Neural progenitor cell (in vitro differentiated cells): ENCODE results near the gene PHETA2.

Experiments used
- EZH2 ChIP-seq: fragments of 200-600 bp; sonication (generic); IDR thresholded peaks from 2 replicates; pipeline ENCODE4 v1.6.1; 2017; ENCODE audit warnings: antibody characterized with exemption, mild to moderate bottlenecking, moderate library complexity
- EZH2phosphoT487 ChIP-seq: fragments of 200-600 bp; sonication (generic); IDR thresholded peaks from 2 replicates; pipeline ENCODE4 v1.6.1; 2017; ENCODE audit warnings: antibody characterized with exemption
- TF ChIP-seq, protein P1 (sequence below): fragments of 200-600 bp; sonication (generic); IDR thresholded peaks from 2 replicates; pipeline ENCODE4 v1.5.1; 2017; ENCODE audit warnings: antibody characterized with exemption, mild to moderate bottlenecking

DNA sequence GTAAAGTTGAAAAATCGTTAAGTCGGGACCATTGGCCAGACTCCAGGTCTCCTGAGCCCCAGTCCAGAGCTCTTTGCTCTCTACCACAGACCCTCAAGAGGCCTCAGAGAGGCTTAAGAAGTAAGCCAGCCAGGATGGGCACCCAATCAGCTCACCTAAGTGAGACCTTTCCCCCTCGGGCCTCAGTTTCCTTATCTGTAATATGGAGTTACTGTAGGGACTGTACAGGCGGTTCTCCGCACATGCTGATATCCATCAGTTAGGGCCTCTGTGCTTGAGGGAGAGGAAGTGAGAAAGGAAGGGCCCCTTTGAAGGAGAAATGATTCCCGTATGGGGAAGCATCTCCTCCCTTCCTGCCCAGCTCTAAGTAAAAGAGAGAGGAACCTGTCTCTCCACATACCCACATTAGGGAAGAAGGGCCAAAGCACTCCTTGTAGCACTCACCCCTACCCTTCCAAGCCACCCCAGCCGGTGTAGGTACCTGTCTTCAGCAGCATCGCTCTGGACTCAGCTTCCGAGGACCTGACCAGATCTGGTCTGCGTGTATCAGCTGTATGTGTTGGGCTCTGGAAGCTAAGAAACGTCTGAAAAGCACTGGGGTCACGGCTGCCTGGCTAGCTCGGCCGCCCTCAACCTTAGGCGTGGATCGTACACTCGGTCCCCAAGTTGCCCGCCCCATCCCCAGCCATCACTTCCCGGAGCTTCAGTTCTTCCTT is 4.1 kb upstream of the PHETA2 start:
- TF ChIP-seq, protein P1, sequence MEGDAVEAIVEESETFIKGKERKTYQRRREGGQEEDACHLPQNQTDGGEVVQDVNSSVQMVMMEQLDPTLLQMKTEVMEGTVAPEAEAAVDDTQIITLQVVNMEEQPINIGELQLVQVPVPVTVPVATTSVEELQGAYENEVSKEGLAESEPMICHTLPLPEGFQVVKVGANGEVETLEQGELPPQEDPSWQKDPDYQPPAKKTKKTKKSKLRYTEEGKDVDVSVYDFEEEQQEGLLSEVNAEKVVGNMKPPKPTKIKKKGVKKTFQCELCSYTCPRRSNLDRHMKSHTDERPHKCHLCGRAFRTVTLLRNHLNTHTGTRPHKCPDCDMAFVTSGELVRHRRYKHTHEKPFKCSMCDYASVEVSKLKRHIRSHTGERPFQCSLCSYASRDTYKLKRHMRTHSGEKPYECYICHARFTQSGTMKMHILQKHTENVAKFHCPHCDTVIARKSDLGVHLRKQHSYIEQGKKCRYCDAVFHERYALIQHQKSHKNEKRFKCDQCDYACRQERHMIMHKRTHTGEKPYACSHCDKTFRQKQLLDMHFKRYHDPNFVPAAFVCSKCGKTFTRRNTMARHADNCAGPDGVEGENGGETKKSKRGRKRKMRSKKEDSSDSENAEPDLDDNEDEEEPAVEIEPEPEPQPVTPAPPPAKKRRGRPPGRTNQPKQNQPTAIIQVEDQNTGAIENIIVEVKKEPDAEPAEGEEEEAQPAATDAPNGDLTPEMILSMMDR: no peak
- no peak for TF ChIP-seq EZH2
- no peak for TF ChIP-seq EZH2phosphoT487
